H9 (cell line): ENCODE measurements around the gene HEATR3. TPM values are rescaled to one million over a fixed set of nuclear protein-coding genes. Genes with fewer than 3 reads are reported as not detected.

Experiments
- DNase-seq: peaks from one replicate; pipeline ENCODE4 v3.0.0-alpha.2; 2017
- H2AFZ ChIP-seq: one replicate; pipeline ENCODE4 v1.6.1; 2013; ENCODE audit warnings: mild to moderate bottlenecking, low read length, control low read depth, moderate library complexity
- H2AK5ac ChIP-seq: 2 replicates; pipeline ENCODE4 v1.6.1; 2013; ENCODE audit warnings: low read length, control low read depth, mixed read lengths; ENCODE audit not compliant: insufficient read length
- H2BK120ac ChIP-seq: one replicate; pipeline ENCODE4 v1.6.1; 2013; ENCODE audit warnings: low read depth, mild to moderate bottlenecking, low read length, control low read depth, inconsistent platforms; ENCODE audit not compliant: poor library complexity, severe bottlenecking
- H2BK12ac ChIP-seq: 2 replicates; pipeline ENCODE4 v1.6.1; 2013; ENCODE audit warnings: low read length, control low read depth, mixed read lengths, low read depth; ENCODE audit not compliant: insufficient read length
- H2BK15ac ChIP-seq: 2 replicates; pipeline ENCODE4 v1.6.1; 2013; ENCODE audit warnings: low read depth, low read length, control low read depth
- H2BK20ac ChIP-seq: one replicate; pipeline ENCODE4 v1.6.1; 2013; ENCODE audit warnings: low read depth, mild to moderate bottlenecking, low read length, control low read depth, inconsistent platforms; ENCODE audit not compliant: poor library complexity, severe bottlenecking
- H2BK5ac ChIP-seq: 2 replicates; pipeline ENCODE4 v1.6.1; 2013; ENCODE audit warnings: low read length, control low read depth, mixed read lengths; ENCODE audit not compliant: insufficient read length
- H3K14ac ChIP-seq: 2 replicates; pipeline ENCODE4 v1.6.1; 2013; ENCODE audit warnings: low read length, control low read depth; ENCODE audit not compliant: insufficient read depth
- H3K18ac ChIP-seq: 2 replicates; pipeline ENCODE4 v1.6.1; 2013; ENCODE audit warnings: low read depth, mild to moderate bottlenecking, mixed read lengths, low read length, control low read depth; ENCODE audit not compliant: insufficient read length
- H3K23ac ChIP-seq: 2 replicates; pipeline ENCODE4 v1.6.1; 2013; ENCODE audit warnings: low read length, control low read depth, mixed read lengths, low read depth; ENCODE audit not compliant: insufficient read length
- H3K23me2 ChIP-seq: 2 replicates; pipeline ENCODE4 v1.6.1; 2013; ENCODE audit warnings: low read depth, mild to moderate bottlenecking, mixed read lengths, low read length, control low read depth; ENCODE audit not compliant: insufficient read length, poor library complexity, severe bottlenecking
- H3K27ac ChIP-seq: 2 replicates; pipeline ENCODE4 v1.5.1; 2013; ENCODE audit warnings: low read length, control low read depth, mixed read lengths, low read depth; ENCODE audit not compliant: insufficient read length
- H3K27me3 ChIP-seq: 2 replicates; pipeline ENCODE4 v1.6.1; 2013; ENCODE audit warnings: low read length, control low read depth, inconsistent platforms; ENCODE audit not compliant: insufficient read depth
- H3K4ac ChIP-seq: 2 replicates; pipeline ENCODE4 v1.6.1; 2013; ENCODE audit warnings: low read depth, mild to moderate bottlenecking, control low read depth, inconsistent platforms, low read length, moderate library complexity
- H3K4me1 ChIP-seq: 2 replicates; pipeline ENCODE4 v1.6.1; 2013; ENCODE audit warnings: low read length, control low read depth, inconsistent platforms; ENCODE audit not compliant: insufficient read depth
- H3K4me2 ChIP-seq: 2 replicates; pipeline ENCODE4 v1.6.1; 2013; ENCODE audit warnings: low read length, control low read depth, mixed read lengths; ENCODE audit not compliant: insufficient read length, insufficient read depth
- H3K56ac ChIP-seq: 2 replicates; pipeline ENCODE4 v1.6.1; 2013; ENCODE audit warnings: low read depth, mild to moderate bottlenecking, mixed read lengths, low read length, control low read depth; ENCODE audit not compliant: insufficient read length
- H3K79me1 ChIP-seq: 2 replicates; pipeline ENCODE4 v1.6.1; 2013; ENCODE audit warnings: low read depth, mild to moderate bottlenecking, moderate library complexity, low read length, control low read depth, inconsistent platforms; ENCODE audit not compliant: insufficient read depth, poor library complexity, severe bottlenecking
- H3K79me2 ChIP-seq: 2 replicates; pipeline ENCODE4 v1.6.1; 2013; ENCODE audit warnings: low read length, control low read depth, inconsistent platforms; ENCODE audit not compliant: insufficient read depth
- H3K9ac ChIP-seq: 2 replicates; pipeline ENCODE4 v1.6.1; 2013; ENCODE audit warnings: low read length, control low read depth, mixed read lengths; ENCODE audit not compliant: insufficient read length; ENCODE audit errors: extremely low read depth
- H3K9me3 ChIP-seq: one replicate; pipeline ENCODE4 v1.6.1; 2013; ENCODE audit warnings: low read depth, low read length, inconsistent platforms; ENCODE audit not compliant: control insufficient read depth
- H3T11ph ChIP-seq: one replicate; pipeline ENCODE4 v1.6.1; 2013; ENCODE audit warnings: mild to moderate bottlenecking, low read length, control low read depth, inconsistent platforms
- H4K20me1 ChIP-seq: one replicate; pipeline ENCODE4 v1.6.1; 2013; ENCODE audit not compliant: control insufficient read depth, insufficient read length, insufficient read depth
- H4K5ac ChIP-seq: 2 replicates; pipeline ENCODE4 v1.6.1; 2013; ENCODE audit warnings: low read depth, mild to moderate bottlenecking, mixed read lengths, low read length, control low read depth; ENCODE audit not compliant: insufficient read length
- H4K8ac ChIP-seq: replicated peaks from 2 replicates; pipeline ENCODE4 v1.6.1; 2013; ENCODE audit warnings: low read length, control low read depth, mixed read lengths, low read depth; ENCODE audit not compliant: insufficient read length
- H4K91ac ChIP-seq: 2 replicates; pipeline ENCODE4 v1.6.1; 2013; ENCODE audit warnings: low read depth, mild to moderate bottlenecking, moderate library complexity, mixed read lengths, low read length, control low read depth; ENCODE audit not compliant: insufficient read length
- H3K27ac Mint-ChIP-seq, 3 experiments: 2 replicates in 2 of 3; 3 replicates in 1 of 3; pipeline ENCODE4 v1.8.0; 2020 to 2021; ENCODE audit warnings: mixed read lengths in 3 of 3, mild to moderate bottlenecking in 1 of 3, moderate library complexity in 1 of 3
- H3K27me3 Mint-ChIP-seq: 2 replicates; pipeline ENCODE4 v1.8.0; 2021; ENCODE audit warnings: low read depth, mild to moderate bottlenecking, moderate library complexity, mixed read lengths
- H3K36me3 Mint-ChIP-seq, 3 experiments: 2 replicates in 2 of 3; 3 replicates in 1 of 3; pipeline ENCODE4 v1.8.0; 2020 to 2021; ENCODE audit warnings: low read depth in 3 of 3, mixed read lengths in 3 of 3; ENCODE audit not compliant: insufficient read depth in 1 of 3
- H3K4me1 Mint-ChIP-seq, 2 experiments: 2 replicates each; pipeline ENCODE4 v1.8.0; 2020; ENCODE audit warnings: mixed read lengths in 2 of 2
- H3K4me3 Mint-ChIP-seq, 2 experiments: 2 replicates in 1 of 2; 3 replicates in 1 of 2; pipeline ENCODE4 v1.8.0; 2020 to 2021; ENCODE audit warnings: mild to moderate bottlenecking in 2 of 2, mixed read lengths in 2 of 2, moderate library complexity in 1 of 2
- H3K9me3 Mint-ChIP-seq, 2 experiments: 2 replicates in 1 of 2; 3 replicates in 1 of 2; pipeline ENCODE4 v1.8.0; 2020; ENCODE audit warnings: mild to moderate bottlenecking in 2 of 2, mixed read lengths in 2 of 2, moderate library complexity in 1 of 2
- WGBS: extraction: QIAGEN DNeasy Blood & Tissue Kit; methylation state at CpG from one replicate; pipeline ENCODE4 v1.1.7; 2013; ENCODE audit warnings: missing lambda C conversion rate, low lambda C conversion rate, mixed read lengths; ENCODE audit not compliant: insufficient read length; ENCODE audit errors: extremely low coverage; 5-methylcytosine and 5-hydroxymethylcytosine counted together
- total RNA-seq: library from RNA; stranded (reverse); gene quantifications from 2 replicates; pipeline ENCODE4 v1.2.1, GENCODE V29; 2021
- TF ChIP-seq, protein P1 (sequence below): fragments of 200-600 bp; sonication (generic); conservative IDR thresholded peaks from 3 replicates; pipeline ENCODE4 v1.8.0; 2021; ENCODE audit warnings: antibody characterized with exemption, mild to moderate bottlenecking

Gene HEATR3
- total RNA-seq, 1 experiment from 2014 or later = 26.5 TPM

DNA sequence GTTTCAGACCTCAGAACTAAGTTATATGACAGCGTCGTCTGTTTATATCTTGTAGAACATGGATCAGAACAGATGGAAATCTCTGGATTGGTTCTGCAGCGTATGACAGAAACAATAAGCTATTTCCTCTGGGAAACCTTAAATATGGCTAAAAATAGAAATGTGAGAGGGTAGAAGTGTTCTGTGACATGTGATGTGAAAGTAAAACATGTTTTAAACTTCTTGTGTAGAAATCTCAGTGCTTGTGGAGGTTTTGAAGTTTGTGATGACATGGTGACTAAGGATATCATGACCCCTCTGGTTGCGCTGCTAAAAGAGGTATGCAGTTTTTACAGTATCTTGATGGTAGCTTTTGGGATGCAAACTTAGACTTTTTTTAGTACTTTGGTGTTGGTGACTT is 2.8 kb downstream of the HEATR3 start:
- Histone ChIP-seq H3T11ph (no peak overlapping the region), H2BK5ac (no peak overlapping the region), H4K20me1 (no peaks in the 10 kb centered on the region), H3K18ac (no peak overlapping the region), H3K4ac (no peak overlapping the region), H4K8ac (no peak overlapping the region), H2BK15ac (no peak overlapping the region), H3K27me3 (no peaks in the 10 kb centered on the region), H3K79me1 (peaks cover 9% of the 10 kb centered on the region), H3K14ac (no peak overlapping the region), H4K91ac (no peak overlapping the region), H3K56ac (no peak overlapping the region), H3K27ac (no peak overlapping the region), H2BK12ac (no peak overlapping the region), H4K5ac (no peak overlapping the region), H3K79me2 (0 out of 2 replicates have a peak, but pooled peaks cover 2% of the 10 kb centered on the region), H3K23ac (no peak overlapping the region), H3K23me2 (peaks cover 10% of the 10 kb centered on the region), H2BK120ac (no peak overlapping the region), H3K9ac (no peak overlapping the region), H2AFZ (no peak overlapping the region), H2BK20ac (no peak overlapping the region), H2AK5ac (no peak overlapping the region), H3K4me2 (no peak overlapping the region), H3K9me3 (no peaks in the 10 kb centered on the region), H3K4me1 (no peaks in the 10 kb centered on the region)
- no CpG with 5 or more reads among the region's 4 CpGs for WGBS
- no peaks in the 10 kb centered on the region for H3K27me3 Mint-ChIP-seq
- peaks cover 6 to 23% (median 16%) of the 10 kb centered on the region in 3 experiments; a peak in 5 of 7 replicates for H3K36me3 Mint-ChIP-seq
- H3K4me1 Mint-ChIP-seq = peaks cover 25 to 29% of the 10 kb centered on the region in 2 experiments
- no peaks in the 10 kb centered on the region; a peak in 2 of 5 replicates for H3K9me3 Mint-ChIP-seq
- DNase-seq = no peak
- H3K27ac Mint-ChIP-seq = no peak overlapping the region
- no peak overlapping the region for H3K4me3 Mint-ChIP-seq
- TF ChIP-seq, protein P1, sequence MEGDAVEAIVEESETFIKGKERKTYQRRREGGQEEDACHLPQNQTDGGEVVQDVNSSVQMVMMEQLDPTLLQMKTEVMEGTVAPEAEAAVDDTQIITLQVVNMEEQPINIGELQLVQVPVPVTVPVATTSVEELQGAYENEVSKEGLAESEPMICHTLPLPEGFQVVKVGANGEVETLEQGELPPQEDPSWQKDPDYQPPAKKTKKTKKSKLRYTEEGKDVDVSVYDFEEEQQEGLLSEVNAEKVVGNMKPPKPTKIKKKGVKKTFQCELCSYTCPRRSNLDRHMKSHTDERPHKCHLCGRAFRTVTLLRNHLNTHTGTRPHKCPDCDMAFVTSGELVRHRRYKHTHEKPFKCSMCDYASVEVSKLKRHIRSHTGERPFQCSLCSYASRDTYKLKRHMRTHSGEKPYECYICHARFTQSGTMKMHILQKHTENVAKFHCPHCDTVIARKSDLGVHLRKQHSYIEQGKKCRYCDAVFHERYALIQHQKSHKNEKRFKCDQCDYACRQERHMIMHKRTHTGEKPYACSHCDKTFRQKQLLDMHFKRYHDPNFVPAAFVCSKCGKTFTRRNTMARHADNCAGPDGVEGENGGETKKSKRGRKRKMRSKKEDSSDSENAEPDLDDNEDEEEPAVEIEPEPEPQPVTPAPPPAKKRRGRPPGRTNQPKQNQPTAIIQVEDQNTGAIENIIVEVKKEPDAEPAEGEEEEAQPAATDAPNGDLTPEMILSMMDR = no peak
